ENCODE measurements around the gene DIPK1B.
"Not testable (repeated sequence)": the region's sequence is repeated elsewhere in the genome, so short reads cannot be mapped to it uniquely, and the experiment has no call there.

DNA sequence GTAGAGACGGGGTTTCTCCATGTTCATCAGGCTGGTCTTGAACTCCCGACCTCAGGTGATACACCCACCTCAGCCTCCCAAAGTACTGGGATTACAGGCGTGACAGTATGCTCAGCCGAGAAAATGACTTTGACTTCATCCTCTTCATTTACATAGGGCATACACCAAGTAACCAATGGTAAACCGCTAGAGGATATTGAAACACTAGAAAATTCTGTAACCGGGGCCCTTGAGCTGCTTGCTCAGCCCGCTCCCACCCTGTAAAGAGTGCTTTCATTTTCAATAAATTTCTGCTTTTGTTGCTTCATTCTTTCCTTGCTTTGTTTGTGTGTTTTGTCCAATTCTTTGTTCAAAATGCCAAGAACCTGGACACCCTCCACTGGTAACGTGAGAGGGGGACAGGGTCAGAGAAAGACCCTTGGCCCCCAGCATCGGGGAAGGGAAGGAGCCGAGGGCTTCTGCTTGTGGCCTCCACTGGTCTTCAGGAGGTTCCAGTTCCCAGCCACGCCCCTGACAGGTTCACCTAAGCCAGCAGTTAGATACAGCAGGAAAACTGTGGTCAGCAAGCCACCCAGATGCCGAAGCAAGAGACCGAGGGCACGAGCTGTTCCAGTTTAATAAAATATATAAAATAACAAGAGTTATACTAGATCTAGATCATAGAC, 53.5 kb downstream of the DIPK1B start:
- TF ChIP-seq POLR2A (IDR thresholded peaks at IDR 0.05): not testable (repeated sequence)
- TF ChIP-seq, protein P1, sequence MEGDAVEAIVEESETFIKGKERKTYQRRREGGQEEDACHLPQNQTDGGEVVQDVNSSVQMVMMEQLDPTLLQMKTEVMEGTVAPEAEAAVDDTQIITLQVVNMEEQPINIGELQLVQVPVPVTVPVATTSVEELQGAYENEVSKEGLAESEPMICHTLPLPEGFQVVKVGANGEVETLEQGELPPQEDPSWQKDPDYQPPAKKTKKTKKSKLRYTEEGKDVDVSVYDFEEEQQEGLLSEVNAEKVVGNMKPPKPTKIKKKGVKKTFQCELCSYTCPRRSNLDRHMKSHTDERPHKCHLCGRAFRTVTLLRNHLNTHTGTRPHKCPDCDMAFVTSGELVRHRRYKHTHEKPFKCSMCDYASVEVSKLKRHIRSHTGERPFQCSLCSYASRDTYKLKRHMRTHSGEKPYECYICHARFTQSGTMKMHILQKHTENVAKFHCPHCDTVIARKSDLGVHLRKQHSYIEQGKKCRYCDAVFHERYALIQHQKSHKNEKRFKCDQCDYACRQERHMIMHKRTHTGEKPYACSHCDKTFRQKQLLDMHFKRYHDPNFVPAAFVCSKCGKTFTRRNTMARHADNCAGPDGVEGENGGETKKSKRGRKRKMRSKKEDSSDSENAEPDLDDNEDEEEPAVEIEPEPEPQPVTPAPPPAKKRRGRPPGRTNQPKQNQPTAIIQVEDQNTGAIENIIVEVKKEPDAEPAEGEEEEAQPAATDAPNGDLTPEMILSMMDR (IDR thresholded peaks at IDR 0.05): not testable (repeated sequence)
